Measurements from ENCODE around the gene GNB1.

DNA sequence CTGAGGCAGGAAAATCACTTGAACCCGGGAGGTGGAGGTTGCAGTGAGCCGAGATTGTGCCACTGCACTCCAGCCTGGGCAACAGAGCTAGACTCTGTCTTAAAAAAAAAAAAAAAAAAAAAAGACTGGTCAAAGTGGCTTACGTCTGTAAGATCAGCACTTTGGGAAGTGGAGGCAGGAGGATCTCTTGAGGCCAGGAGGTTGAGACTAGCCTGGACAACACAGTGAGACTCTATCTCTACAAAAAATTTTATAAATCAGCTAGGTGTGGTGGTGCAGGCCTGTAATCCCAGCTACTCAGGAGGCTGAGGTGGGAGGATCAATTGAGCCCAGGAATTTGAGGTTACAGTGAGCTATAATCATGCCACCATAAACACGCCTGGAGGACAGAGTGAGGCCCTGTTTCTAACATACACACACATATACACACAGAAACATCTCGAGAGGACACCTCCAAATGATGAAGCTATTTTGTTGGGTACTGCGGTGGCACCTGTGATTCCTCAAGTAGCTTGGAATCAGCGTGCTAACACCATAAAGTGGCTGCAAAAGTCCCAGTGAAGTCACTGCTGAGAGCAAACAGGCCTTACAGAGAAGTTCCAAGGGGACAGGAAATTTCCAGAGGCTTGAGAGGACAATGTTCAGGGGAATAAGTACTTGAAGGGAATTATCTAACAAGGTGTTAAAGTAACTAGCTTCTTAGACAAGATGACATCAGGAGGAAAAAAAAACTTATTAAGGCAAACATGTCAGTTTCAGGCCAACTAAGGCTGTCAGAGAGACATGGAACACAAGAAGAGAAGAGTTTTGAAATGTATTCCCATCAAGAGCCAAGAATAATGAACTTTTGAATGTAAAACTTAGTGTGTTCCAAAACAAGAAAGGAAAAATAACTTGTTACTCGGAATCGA lies 114.0 kb downstream of the GNB1 start:
- TF ChIP-seq, protein P1, sequence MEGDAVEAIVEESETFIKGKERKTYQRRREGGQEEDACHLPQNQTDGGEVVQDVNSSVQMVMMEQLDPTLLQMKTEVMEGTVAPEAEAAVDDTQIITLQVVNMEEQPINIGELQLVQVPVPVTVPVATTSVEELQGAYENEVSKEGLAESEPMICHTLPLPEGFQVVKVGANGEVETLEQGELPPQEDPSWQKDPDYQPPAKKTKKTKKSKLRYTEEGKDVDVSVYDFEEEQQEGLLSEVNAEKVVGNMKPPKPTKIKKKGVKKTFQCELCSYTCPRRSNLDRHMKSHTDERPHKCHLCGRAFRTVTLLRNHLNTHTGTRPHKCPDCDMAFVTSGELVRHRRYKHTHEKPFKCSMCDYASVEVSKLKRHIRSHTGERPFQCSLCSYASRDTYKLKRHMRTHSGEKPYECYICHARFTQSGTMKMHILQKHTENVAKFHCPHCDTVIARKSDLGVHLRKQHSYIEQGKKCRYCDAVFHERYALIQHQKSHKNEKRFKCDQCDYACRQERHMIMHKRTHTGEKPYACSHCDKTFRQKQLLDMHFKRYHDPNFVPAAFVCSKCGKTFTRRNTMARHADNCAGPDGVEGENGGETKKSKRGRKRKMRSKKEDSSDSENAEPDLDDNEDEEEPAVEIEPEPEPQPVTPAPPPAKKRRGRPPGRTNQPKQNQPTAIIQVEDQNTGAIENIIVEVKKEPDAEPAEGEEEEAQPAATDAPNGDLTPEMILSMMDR (IDR thresholded peaks at IDR 0.05) = no peak
- no peak for TF ChIP-seq POLR2AphosphoS5 (IDR thresholded peaks at IDR 0.05; ENCODE audit: low read depth, low read length)
